Endodermal cell (in vitro differentiated cells): Measurements from ENCODE around the gene ORM1. TPM values are rescaled to one million over a fixed set of nuclear protein-coding genes. Genes with fewer than 3 reads are reported as not detected.

Experiments used
- DNase-seq: peaks from one replicate; pipeline ENCODE4 v3.0.0-alpha.2; 2017
- H3K27ac ChIP-seq: 2 replicates; pipeline ENCODE4 v1.5.1; 2013; ENCODE audit warnings: mild to moderate bottlenecking, low read depth, low read length, moderate library complexity
- H3K27me3 ChIP-seq: 2 replicates; pipeline ENCODE4 v1.6.1; 2013; ENCODE audit warnings: mild to moderate bottlenecking, low read length, moderate library complexity; ENCODE audit not compliant: insufficient read depth, control insufficient read depth, poor library complexity, severe bottlenecking
- H3K36me3 ChIP-seq: 2 replicates; pipeline ENCODE4 v1.7.0; 2013; ENCODE audit warnings: mild to moderate bottlenecking, low read length, moderate library complexity; ENCODE audit not compliant: control insufficient read depth, insufficient read depth
- H3K4me1 ChIP-seq: one replicate; pipeline ENCODE4 v1.7.0; 2013; ENCODE audit warnings: low read length; ENCODE audit not compliant: control insufficient read depth, insufficient read depth
- H3K4me3 ChIP-seq: 2 replicates; pipeline ENCODE4 v1.5.1; 2013; ENCODE audit warnings: mild to moderate bottlenecking, low read length, moderate library complexity
- H3K9ac ChIP-seq: 2 replicates; pipeline ENCODE4 v1.6.1; 2013; ENCODE audit warnings: mild to moderate bottlenecking, low read length, moderate library complexity; ENCODE audit not compliant: poor library complexity, severe bottlenecking; ENCODE audit errors: extremely low read depth
- H3K9me3 ChIP-seq: 2 replicates; pipeline ENCODE4 v1.6.1; 2013; ENCODE audit warnings: mild to moderate bottlenecking, low read length, moderate library complexity; ENCODE audit not compliant: control insufficient read depth
- H3K27ac Mint-ChIP-seq: 2 replicates; pipeline ENCODE4 v1.8.0; 2020; ENCODE audit warnings: mixed read lengths
- H3K27me3 Mint-ChIP-seq: 2 replicates; pipeline ENCODE4 v1.8.0; 2021; ENCODE audit warnings: mild to moderate bottlenecking, mixed read lengths; ENCODE audit not compliant: insufficient read depth
- H3K36me3 Mint-ChIP-seq: 2 replicates; pipeline ENCODE4 v1.8.0; 2020; ENCODE audit warnings: low read depth, mixed read lengths
- H3K4me1 Mint-ChIP-seq: 2 replicates; pipeline ENCODE4 v1.8.0; 2020; ENCODE audit warnings: mixed read lengths
- H3K4me3 Mint-ChIP-seq: 2 replicates; pipeline ENCODE4 v1.8.0; 2020; ENCODE audit warnings: mild to moderate bottlenecking, moderate library complexity, mixed read lengths
- H3K9me3 Mint-ChIP-seq: 2 replicates; pipeline ENCODE4 v1.8.0; 2020; ENCODE audit warnings: mild to moderate bottlenecking, mixed read lengths
- WGBS, 2 experiments: methylation state at CpG; one replicate each; pipeline versions ENCODE4 v1.1.5 to v1.1.7; 2013; ENCODE audit warnings: missing lambda C conversion rate in 2 of 2, mixed read lengths in 1 of 2; ENCODE audit not compliant: insufficient coverage in 1 of 2, insufficient read length in 1 of 2; 5-methylcytosine and 5-hydroxymethylcytosine counted together
- total RNA-seq, 2 donors: library from RNA; stranded (reverse); fragmentation: NEBNext Ultra II Directional in 1 of 2; extraction: Animal tissue kit (Norgen Biotek cat#: 25700) in 1 of 2; gene quantifications; 2 replicates in 1 of 2; 3 replicates in 1 of 2; pipeline ENCODE4 v1.2.1, GENCODE V29; 2021
- TF ChIP-seq, protein P1 (sequence below): fragments of 200-600 bp; sonication (generic); conservative IDR thresholded peaks from 2 replicates; pipeline ENCODE4 v1.5.0; 2021; ENCODE audit warnings: antibody characterized with exemption, mild to moderate bottlenecking

ORM1 gene
- total RNA-seq, 2 donors from 2014 or later: 0.59 TPM; not detected in 1

DNA sequence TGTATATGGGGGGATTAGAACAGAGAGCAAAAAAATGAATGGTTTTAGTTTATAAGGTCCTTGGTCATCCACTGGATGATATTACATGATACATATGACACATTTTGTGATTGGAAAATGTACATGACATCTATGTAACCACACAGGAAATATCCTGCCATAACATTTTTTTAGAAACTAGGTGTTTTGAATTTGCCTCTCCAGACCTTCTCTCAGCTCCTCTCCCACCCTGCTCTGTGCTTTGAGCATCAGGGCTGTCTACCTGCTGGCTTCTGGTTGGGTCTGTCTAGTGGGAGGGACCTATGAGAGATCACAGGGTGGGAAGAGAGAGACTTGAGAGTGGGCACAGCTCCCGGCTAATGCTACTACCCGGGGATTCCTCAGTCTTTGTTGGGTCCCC, 40.5 kb downstream of the ORM1 start:
- no peaks in the 10 kb centered on the region for H3K27me3 Mint-ChIP-seq
- no peaks in the 10 kb centered on the region for H3K36me3 ChIP-seq
- 83 to 100% methylated on average over 1 to 2 of the region's 2 CpGs for WGBS, 2 experiments

DNA sequence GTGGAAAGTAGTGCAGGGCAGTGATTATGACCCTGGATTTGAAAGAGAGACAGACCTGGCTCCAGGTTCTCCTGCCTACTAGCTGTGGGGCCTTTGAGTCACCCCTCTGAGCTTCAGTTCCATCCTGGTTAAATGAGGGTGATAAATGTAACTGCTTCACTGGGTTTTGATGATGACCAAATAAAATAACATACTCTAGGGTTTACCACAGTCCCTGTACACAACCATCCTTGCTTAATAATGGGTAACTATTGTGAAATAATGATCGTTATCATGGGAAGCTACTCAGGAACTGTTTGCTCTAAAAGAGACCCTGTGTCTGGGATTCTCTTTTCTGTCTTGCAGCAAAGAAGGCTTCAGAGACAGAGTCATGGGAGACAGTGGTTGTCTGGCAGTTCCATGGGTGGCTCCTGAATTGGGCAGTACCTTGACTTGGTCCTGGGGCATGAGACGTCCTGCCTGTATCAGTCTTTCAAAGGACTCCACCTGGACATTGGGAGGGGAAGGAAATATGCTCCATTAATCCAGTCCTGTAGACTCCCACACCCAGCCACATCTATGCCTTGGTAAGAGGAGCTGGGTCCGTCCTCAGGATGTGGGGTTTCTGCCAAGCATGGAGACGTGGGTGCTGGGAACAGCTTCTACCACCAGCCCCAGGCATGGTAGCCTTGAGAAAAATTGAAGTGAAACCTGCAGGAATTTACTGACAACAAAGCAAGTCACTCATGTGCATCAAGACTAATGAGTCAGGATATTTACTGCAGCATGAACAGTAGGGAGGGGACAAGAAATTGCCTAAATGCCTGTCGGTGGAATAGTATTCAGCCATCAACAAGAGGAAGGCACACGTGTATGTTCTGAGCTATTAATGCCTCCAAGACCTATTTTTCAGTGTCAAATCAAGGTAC, 41.5 kb downstream of the ORM1 start:
- Histone ChIP-seq H3K9ac (no peak overlapping the region), H3K4me3 (no peak overlapping the region), H3K9me3 (no peaks in the 10 kb centered on the region), H3K4me1 (no peaks in the 10 kb centered on the region), H3K36me3 (no peaks in the 10 kb centered on the region), H3K27ac (no peak overlapping the region), H3K27me3 (no peaks in the 10 kb centered on the region)
- TF ChIP-seq, protein P1, sequence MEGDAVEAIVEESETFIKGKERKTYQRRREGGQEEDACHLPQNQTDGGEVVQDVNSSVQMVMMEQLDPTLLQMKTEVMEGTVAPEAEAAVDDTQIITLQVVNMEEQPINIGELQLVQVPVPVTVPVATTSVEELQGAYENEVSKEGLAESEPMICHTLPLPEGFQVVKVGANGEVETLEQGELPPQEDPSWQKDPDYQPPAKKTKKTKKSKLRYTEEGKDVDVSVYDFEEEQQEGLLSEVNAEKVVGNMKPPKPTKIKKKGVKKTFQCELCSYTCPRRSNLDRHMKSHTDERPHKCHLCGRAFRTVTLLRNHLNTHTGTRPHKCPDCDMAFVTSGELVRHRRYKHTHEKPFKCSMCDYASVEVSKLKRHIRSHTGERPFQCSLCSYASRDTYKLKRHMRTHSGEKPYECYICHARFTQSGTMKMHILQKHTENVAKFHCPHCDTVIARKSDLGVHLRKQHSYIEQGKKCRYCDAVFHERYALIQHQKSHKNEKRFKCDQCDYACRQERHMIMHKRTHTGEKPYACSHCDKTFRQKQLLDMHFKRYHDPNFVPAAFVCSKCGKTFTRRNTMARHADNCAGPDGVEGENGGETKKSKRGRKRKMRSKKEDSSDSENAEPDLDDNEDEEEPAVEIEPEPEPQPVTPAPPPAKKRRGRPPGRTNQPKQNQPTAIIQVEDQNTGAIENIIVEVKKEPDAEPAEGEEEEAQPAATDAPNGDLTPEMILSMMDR: no peak
- Mint-ChIP-seq H3K27ac (no peak overlapping the region), H3K36me3 (peaks cover 36% of the 10 kb centered on the region), H3K4me3 (no peak overlapping the region), H3K9me3 (no peaks in the 10 kb centered on the region), H3K27me3 (no peaks in the 10 kb centered on the region), H3K4me1 (no peaks in the 10 kb centered on the region)
- DNase-seq: no peak
- WGBS, 2 experiments: 86 to 100% methylated on average over 4 to 6 of the region's 6 CpGs

More for the DNA sequence above, 40.5 kb downstream of the ORM1 start:
- H3K27me3 ChIP-seq: no peaks in the 10 kb centered on the region
- DNase-seq: no peak
- TF ChIP-seq, protein P1: no peak
- no peaks in the 10 kb centered on the region for H3K4me1 ChIP-seq
- Mint-ChIP-seq H3K4me1 (no peaks in the 10 kb centered on the region), H3K4me3 (no peak overlapping the region), H3K9me3 (no peaks in the 10 kb centered on the region), H3K36me3 (peaks cover 38% of the 10 kb centered on the region), H3K27ac (no peak overlapping the region)
- H3K9me3 ChIP-seq: no peaks in the 10 kb centered on the region
- no peak overlapping the region for H3K27ac ChIP-seq
- H3K9ac ChIP-seq: no peak overlapping the region
- H3K4me3 ChIP-seq: no peak overlapping the region

DNA sequence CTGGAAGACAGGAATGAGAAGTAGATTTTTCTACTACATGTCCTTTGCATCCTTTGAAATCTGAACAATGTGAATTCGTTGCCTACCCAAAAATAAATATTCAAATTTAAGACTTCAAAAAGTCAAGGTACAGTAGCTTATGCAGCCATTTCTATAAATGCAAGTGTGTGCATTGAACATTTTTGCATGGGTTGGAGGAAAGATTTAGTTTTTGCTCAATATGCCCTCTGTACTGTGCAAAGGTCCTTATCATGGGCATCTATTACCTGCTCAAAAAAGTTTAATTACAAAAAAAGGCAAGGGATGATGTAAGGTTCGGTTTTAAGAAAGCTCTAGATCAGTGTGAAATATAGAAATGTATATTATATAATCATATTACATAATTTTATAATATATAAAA, 42.3 kb downstream of the ORM1 start:
- no peaks in the 10 kb centered on the region for H3K9me3 Mint-ChIP-seq
- DNase-seq: no peak
- H3K27me3 ChIP-seq: no peaks in the 10 kb centered on the region
- 73% methylated on average over 1 of the region's 2 CpGs; no CpG with 5 or more reads in 1 of the 2 experiments for WGBS, 2 experiments
- H3K36me3 Mint-ChIP-seq: peaks cover 30% of the 10 kb centered on the region
- no peak overlapping the region for H3K27ac Mint-ChIP-seq
- no peak overlapping the region for H3K4me3 ChIP-seq
- H3K4me3 Mint-ChIP-seq: no peak overlapping the region
- no peaks in the 10 kb centered on the region for H3K36me3 ChIP-seq
- no peak overlapping the region for H3K27ac ChIP-seq
- no peak overlapping the region for H3K9ac ChIP-seq
- peaks cover 8% of the 10 kb centered on the region for H3K4me1 Mint-ChIP-seq
- TF ChIP-seq, protein P1: no peak
- peaks cover 2% of the 10 kb centered on the region for H3K4me1 ChIP-seq
- H3K9me3 ChIP-seq: no peaks in the 10 kb centered on the region
- no peaks in the 10 kb centered on the region for H3K27me3 Mint-ChIP-seq
